Right atrium auricular region (tissue), 2 donors: ENCODE results near the gene RNF20. TPM values are rescaled to one million over a fixed set of nuclear protein-coding genes. Genes with fewer than 3 reads are reported as not detected.
"Not testable (repeated sequence)": the region's sequence is repeated elsewhere in the genome, so short reads cannot be mapped to it uniquely, and the experiment has no call there.

Source experiments
- DNase-seq: peaks from one replicate; pipeline ENCODE4 v3.0.0-alpha.2; 2019; ENCODE audit warnings: low spot score
- H3K27ac ChIP-seq, 2 donors: fragments of 200-600 bp; sonication (generic); 1 replicate in 1 of 2; 2 replicates in 1 of 2; pipeline ENCODE4 v1.5.1; 2016 to 2019
- H3K27me3 ChIP-seq, 2 donors: fragments of 200-600 bp; sonication (generic); one replicate each; pipeline versions ENCODE4 v1.5.1 to v1.6.0; 2017 to 2019
- H3K36me3 ChIP-seq: fragments of 200-600 bp; sonication (generic); one replicate; pipeline ENCODE4 v1.5.1; 2016
- H3K4me1 ChIP-seq, 2 donors: fragments of 200-600 bp; sonication (generic); one replicate each; pipeline versions ENCODE4 v1.5.1 to v1.6.0; 2017 to 2019
- H3K4me3 ChIP-seq, 2 donors: fragments of 200-600 bp; sonication (generic); 1 replicate in 1 of 2; 2 replicates in 1 of 2; pipeline ENCODE4 v1.5.1; 2017 to 2019; ENCODE audit warnings: mild to moderate bottlenecking in 1 of 2, moderate library complexity in 1 of 2
- H3K9me3 ChIP-seq, 2 donors: fragments of 200-600 bp; sonication (generic); one replicate each; pipeline ENCODE4 v1.5.1; 2019
- total RNA-seq, 2 donors: library from RNA; depleted of rRNA; stranded (reverse); fragments of >200 nt; gene quantifications; one replicate each; pipeline ENCODE4 v1.1.0, GENCODE V29; 2016
- TF ChIP-seq, protein P1 (sequence below), 2 donors: fragments of 200-600 bp; sonication (generic); IDR thresholded peaks; one replicate each; pipeline ENCODE4 v1.5.1; 2019; ENCODE audit warnings: antibody characterized with exemption in 2 of 2

RNF20 gene
- total RNA-seq, 2 donors from 2014 or later, result 18.0 to 22.7 TPM

DNA sequence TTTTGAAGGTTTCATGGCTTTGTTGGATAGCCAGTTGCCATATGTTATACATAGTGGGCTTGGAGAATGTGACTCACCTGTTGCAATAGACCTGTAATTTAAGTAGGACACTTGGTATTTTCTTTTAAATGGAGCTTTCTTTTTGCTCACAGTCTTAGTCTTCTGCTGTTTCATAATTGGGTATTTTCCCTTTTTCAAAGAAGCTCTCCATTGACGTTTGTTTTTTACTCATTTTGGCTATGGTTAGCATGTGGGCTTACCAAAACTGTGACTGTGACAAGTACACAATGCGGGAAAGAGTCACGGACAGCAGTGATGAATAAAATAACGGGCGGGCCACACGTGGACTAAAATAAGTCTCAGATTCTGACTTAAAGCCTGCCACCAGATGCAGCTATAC, 23.2 kb upstream of the RNF20 start:
- TF ChIP-seq, protein P1, sequence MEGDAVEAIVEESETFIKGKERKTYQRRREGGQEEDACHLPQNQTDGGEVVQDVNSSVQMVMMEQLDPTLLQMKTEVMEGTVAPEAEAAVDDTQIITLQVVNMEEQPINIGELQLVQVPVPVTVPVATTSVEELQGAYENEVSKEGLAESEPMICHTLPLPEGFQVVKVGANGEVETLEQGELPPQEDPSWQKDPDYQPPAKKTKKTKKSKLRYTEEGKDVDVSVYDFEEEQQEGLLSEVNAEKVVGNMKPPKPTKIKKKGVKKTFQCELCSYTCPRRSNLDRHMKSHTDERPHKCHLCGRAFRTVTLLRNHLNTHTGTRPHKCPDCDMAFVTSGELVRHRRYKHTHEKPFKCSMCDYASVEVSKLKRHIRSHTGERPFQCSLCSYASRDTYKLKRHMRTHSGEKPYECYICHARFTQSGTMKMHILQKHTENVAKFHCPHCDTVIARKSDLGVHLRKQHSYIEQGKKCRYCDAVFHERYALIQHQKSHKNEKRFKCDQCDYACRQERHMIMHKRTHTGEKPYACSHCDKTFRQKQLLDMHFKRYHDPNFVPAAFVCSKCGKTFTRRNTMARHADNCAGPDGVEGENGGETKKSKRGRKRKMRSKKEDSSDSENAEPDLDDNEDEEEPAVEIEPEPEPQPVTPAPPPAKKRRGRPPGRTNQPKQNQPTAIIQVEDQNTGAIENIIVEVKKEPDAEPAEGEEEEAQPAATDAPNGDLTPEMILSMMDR (IDR thresholded peaks at IDR 0.05), result no peak
- Histone ChIP-seq H3K27ac (no peak overlapping the region), H3K4me1 (peaks cover 0 to 18% of the 10 kb centered on the region in 2 donors), H3K36me3 (no peaks in the 10 kb centered on the region), H3K27me3 (no peaks in the 10 kb centered on the region), H3K9me3 (no peaks in the 10 kb centered on the region), H3K4me3 (no peak overlapping the region)
- no peak for DNase-seq

DNA sequence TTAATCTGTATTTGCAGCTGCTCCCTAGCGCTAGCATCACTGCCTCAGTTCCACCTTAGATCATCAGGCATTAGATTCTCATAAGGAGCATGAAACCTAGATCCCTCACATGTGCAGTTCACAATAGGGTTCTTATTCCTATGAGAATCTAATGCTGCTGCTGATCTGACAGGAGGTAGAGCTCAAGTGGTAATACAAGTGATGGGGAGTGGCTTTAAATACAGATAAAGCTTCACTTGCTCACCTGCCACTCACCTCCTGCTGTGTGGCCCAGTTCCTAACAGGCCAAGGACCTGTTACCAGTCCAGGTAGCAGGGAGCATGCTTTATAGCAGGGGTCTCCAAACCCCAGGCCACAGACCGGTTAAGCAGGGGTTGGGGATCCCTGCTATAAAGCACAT, 22.6 kb upstream of the RNF20 start:
- no peaks in the 10 kb centered on the region for H3K36me3 ChIP-seq
- no peaks in the 10 kb centered on the region for H3K9me3 ChIP-seq
- peaks cover 0 to 18% of the 10 kb centered on the region in 2 donors for H3K4me1 ChIP-seq
- H3K27ac ChIP-seq, result no peak overlapping the region
- H3K27me3 ChIP-seq, result no peaks in the 10 kb centered on the region
- TF ChIP-seq, protein P1 (IDR thresholded peaks at IDR 0.05), result no peak
- DNase-seq, result no peak
- H3K4me3 ChIP-seq, result no peak overlapping the region

DNA sequence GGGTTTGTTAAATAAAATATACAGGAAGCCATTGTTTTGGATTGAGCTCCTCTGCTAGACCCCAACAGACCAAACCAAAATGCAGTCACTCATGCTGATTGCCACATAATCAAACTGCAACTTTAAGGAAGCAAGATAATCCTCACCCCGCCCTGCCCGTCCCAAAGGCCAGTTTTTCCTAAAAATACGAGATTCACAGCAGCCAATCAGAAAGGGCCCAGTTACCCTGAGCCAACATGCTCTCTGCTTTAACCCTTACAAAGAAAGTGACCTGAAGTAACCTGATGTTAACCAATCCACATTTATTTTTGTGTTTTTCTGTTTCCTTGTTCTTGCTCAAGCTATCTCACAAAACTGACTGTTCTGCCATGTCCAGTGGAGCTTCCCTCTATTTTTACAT, 21.5 kb upstream of the RNF20 start:
- Histone ChIP-seq H3K9me3 (no peaks in the 10 kb centered on the region), H3K27ac (peak overlapping the region in 1 of 2 donors; percentile 4), H3K27me3 (no peaks in the 10 kb centered on the region), H3K4me1 (peaks cover 0 to 18% of the 10 kb centered on the region in 2 donors), H3K36me3 (no peaks in the 10 kb centered on the region), H3K4me3 (no peak overlapping the region)
- no peak for DNase-seq
- TF ChIP-seq, protein P1 (IDR thresholded peaks at IDR 0.05), result no peak

DNA sequence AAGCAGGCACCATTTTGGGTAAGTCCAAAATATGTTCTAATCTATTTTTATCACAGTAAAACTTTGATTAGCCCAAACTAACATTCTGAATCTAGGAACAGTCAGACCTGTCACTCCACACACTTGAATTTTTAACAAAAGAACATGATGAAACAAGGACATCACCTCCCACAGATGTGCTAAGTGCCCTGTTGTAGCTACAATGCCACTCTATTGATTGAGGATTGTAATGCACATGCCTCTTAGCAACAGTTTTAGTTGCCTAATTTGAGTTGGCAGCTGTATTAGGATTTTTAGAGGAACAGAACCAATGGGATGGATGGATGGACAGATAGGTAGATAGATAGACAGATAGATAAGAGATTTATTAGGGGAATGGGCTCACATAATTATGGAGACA, 20.3 kb upstream of the RNF20 start:
- no peak overlapping the region for H3K4me3 ChIP-seq
- peak overlapping the region in 1 of 2 donors; percentile 41 for H3K27ac ChIP-seq
- H3K9me3 ChIP-seq, result peaks cover 0 to 2% of the 10 kb centered on the region in 2 donors
- TF ChIP-seq, protein P1 (IDR thresholded peaks at IDR 0.05), result no peak
- H3K36me3 ChIP-seq, result no peaks in the 10 kb centered on the region
- H3K4me1 ChIP-seq, result peaks cover 0 to 18% of the 10 kb centered on the region in 2 donors
- no peak for DNase-seq
- no peaks in the 10 kb centered on the region for H3K27me3 ChIP-seq

DNA sequence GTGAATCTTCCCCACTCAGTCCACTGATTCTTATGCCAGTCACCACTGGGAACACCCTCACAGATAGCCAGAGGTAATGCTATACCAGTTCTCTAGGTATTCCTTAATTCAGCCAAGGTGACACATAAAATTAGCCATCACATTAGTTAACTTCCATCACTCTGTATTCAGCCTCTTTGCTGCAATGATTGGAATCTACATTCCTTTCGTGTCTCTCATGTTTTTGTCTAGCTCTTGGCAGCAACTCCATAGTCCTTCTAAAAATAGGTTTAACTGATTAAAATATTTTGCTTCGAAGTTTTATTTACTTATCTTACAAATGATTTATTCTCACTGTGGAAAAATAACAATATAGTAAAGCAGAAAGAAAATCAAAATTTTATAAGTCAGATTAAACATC, 19.6 kb upstream of the RNF20 start:
- peak overlapping the region in 1 of 2 donors; percentile 41 for H3K27ac ChIP-seq
- no peaks in the 10 kb centered on the region for H3K36me3 ChIP-seq
- TF ChIP-seq, protein P1 (IDR thresholded peaks at IDR 0.05), result no peak
- H3K4me3 ChIP-seq, result no peak overlapping the region
- no peak for DNase-seq
- H3K4me1 ChIP-seq, result peaks cover 0 to 18% of the 10 kb centered on the region in 2 donors
- H3K27me3 ChIP-seq, result no peaks in the 10 kb centered on the region
- H3K9me3 ChIP-seq, result peaks cover 0 to 4% of the 10 kb centered on the region in 2 donors

DNA sequence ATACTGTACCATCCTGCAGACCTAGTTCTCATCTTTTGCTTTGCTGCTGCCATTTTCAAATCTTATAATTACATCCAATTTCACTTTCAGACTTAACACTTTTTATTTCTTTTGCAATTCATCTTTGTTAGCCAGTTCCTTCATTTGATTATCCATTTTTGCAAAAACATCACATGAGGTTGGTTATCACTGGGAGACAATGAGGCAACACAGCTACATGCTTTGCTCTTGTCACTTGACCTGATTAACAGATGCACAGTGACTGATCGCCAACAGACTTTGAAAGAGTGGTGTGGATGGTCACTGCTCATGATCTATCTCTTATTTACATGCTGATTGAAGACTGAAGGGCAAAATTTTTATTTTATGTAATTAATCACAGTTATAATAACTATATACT, 17.0 kb upstream of the RNF20 start:
- Histone ChIP-seq H3K36me3 (no peaks in the 10 kb centered on the region), H3K9me3 (peaks cover 0 to 4% of the 10 kb centered on the region in 2 donors)
- TF ChIP-seq, protein P1 (IDR thresholded peaks at IDR 0.05), result no peak

DNA sequence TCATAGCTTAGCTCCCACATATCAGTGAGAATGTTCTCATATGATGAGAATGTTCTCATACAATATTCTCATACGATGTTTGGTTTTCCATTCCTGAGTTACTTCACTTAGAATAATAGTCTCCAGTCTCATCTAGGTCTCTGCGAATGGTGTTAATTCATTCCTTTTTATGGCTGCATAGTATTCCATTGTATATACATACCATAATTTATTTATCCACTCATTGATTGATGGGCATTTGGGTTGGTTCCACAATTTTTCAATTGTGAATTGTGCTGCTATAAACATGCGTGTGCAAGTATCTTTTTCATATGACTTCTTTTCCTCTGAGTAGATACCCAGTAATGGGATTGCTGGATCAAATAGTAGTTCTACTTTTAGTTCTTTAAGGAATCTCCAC, 15.2 kb upstream of the RNF20 start:
- H3K27ac ChIP-seq, H3K4me3 ChIP-seq, DNase-seq, H3K9me3 ChIP-seq, H3K36me3 ChIP-seq, H3K27me3 ChIP-seq: not testable (repeated sequence)
- peaks cover 0 to 11% of the 10 kb centered on the region in 2 donors for H3K4me1 ChIP-seq

More for the DNA sequence above, 17.0 kb upstream of the RNF20 start:
- no peaks in the 10 kb centered on the region for H3K27me3 ChIP-seq
- no peak overlapping the region for H3K4me3 ChIP-seq
- no peak overlapping the region for H3K27ac ChIP-seq
- DNase-seq, result no peak
- peaks cover 0 to 18% of the 10 kb centered on the region in 2 donors for H3K4me1 ChIP-seq
